Measurements from ENCODE around the gene WWC1.

WWC1 gene

DNA sequence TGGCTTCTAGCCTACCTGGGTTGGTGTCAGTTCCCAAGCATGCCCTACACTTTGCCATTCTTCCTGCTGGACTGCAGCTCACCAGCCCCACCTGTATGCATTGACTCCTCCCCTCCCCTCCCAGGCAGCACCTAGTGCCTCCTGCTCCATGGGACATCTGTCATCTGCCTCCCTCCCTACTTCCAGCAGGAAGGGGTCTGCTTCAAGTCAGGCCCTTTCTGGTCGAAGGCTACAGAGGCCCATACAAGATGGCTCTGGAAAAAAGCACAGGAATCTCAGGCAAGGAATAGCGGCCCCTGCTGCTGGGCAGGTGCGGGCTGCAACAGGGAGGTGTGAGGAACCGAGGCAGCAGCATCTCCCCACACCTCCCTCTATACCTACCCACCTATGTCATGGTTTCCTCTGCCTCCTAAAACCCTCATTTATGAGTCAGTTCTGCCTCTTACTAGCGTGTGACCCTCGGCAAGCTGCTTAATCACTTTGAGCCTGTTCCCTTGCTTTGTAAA, 19.7 kb downstream of the WWC1 start:
- Histone ChIP-seq H3K4me2 (ENCODE audit: low read length) (no peak overlapping the region), H2AFZ (ENCODE audit: low read length) (no peak overlapping the region), H3K9me2 (ENCODE audit: low read depth, low read length) (no peaks in the 10 kb centered on the region), H3K4me3 (ENCODE audit: low read depth, low read length, poor library complexity, severe bottlenecking) (no peak overlapping the region), H3K9me3 (ENCODE audit: low read length) (no peaks in the 10 kb centered on the region), H3K4me1 (ENCODE audit: insufficient read depth, low read length, severe bottlenecking) (no peaks in the 10 kb centered on the region), H3K27me3 (ENCODE audit: insufficient read depth, low read length) (no peaks in the 10 kb centered on the region), H4K20me1 (ENCODE audit: insufficient read depth, low read length) (no peaks in the 10 kb centered on the region), H3F3A (ENCODE audit: insufficient read depth, low read length) (no peaks in the 10 kb centered on the region), H3K27ac (ENCODE audit: low read depth, low read length, poor library complexity, severe bottlenecking) (no peak overlapping the region), H3K9ac (ENCODE audit: low read length) (no peak overlapping the region), H3K36me3 (ENCODE audit: insufficient read depth, low read length) (no peaks in the 10 kb centered on the region; the same call in 1 of the 2 replicates), H3K79me2 (ENCODE audit: insufficient read depth, low read length) (no peaks in the 10 kb centered on the region)
- TF ChIP-seq CTCF (IDR thresholded peaks at IDR 0.05; ENCODE audit: low read length) (no peak), EZH2 (IDR thresholded peaks at IDR 0.05; ENCODE audit: borderline replicate concordance, low read length) (no peak)

DNA sequence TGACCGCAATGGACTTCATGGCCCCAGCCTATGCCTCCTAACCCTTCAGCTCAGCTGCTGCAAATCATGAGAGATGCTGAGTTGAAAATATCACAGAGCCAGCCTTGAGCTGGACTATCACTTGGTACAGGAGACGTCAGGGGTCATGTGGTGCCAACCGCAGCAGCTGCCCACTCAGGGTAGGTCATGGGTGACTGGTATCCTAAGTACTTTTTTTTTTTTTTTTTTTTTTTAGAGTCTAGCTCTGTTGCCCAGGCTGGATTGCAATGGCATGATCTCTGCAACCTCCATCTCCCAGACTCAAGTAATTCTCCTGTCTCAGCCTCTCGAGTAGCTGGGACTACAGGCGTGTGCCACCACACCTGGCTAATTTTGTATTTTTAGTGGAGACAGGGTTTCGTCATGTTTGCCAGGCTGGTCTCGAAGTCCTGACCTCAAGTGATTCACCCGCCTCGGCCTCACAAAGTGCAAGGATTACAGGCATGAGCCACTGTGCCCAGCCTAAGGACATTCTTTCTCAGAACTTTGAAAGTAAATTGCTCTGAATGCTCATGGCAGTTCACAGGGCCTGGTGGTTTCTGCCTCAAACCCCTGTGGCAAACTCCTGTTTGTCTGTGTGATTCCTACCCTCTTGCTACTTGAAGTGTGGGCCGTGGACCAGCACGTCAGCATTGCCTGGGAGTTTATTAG, 21.3 kb downstream of the WWC1 start:
- H3K4me2 ChIP-seq (ENCODE audit: low read length): no peak overlapping the region
- H4K20me1 ChIP-seq (ENCODE audit: insufficient read depth, low read length): no peaks in the 10 kb centered on the region
- H3K79me2 ChIP-seq (ENCODE audit: insufficient read depth, low read length): no peaks in the 10 kb centered on the region
- H3K27ac ChIP-seq (ENCODE audit: low read depth, low read length, poor library complexity, severe bottlenecking): no peak overlapping the region
- TF ChIP-seq CTCF (IDR thresholded peaks at IDR 0.05; ENCODE audit: low read length) (no peak), EZH2 (IDR thresholded peaks at IDR 0.05; ENCODE audit: borderline replicate concordance, low read length) (no peak)
- no peaks in the 10 kb centered on the region; the same call in 1 of the 2 replicates for H3K36me3 ChIP-seq (ENCODE audit: insufficient read depth, low read length)
- no peak overlapping the region for H2AFZ ChIP-seq (ENCODE audit: low read length)
- no peaks in the 10 kb centered on the region for H3K27me3 ChIP-seq (ENCODE audit: insufficient read depth, low read length)
- H3K9me3 ChIP-seq (ENCODE audit: low read length): no peaks in the 10 kb centered on the region
- H3K4me3 ChIP-seq (ENCODE audit: low read depth, low read length, poor library complexity, severe bottlenecking): no peak overlapping the region
- H3K9ac ChIP-seq (ENCODE audit: low read length): no peak overlapping the region
- no peaks in the 10 kb centered on the region for H3K9me2 ChIP-seq (ENCODE audit: low read depth, low read length)
- no peaks in the 10 kb centered on the region for H3F3A ChIP-seq (ENCODE audit: insufficient read depth, low read length)
- H3K4me1 ChIP-seq (ENCODE audit: insufficient read depth, low read length, severe bottlenecking): no peaks in the 10 kb centered on the region

GRCh38 chr5:168313596-168314204, 22.3 kb downstream of the WWC1 start:
- H3K27ac ChIP-seq (ENCODE audit: low read depth, low read length, poor library complexity, severe bottlenecking): no peak overlapping the region
- H3F3A ChIP-seq (ENCODE audit: insufficient read depth, low read length): no peaks in the 10 kb centered on the region
- no peak overlapping the region for H2AFZ ChIP-seq (ENCODE audit: low read length)
- no peaks in the 10 kb centered on the region for H3K27me3 ChIP-seq (ENCODE audit: insufficient read depth, low read length)
- H4K20me1 ChIP-seq (ENCODE audit: insufficient read depth, low read length): no peaks in the 10 kb centered on the region
- H3K4me3 ChIP-seq (ENCODE audit: low read depth, low read length, poor library complexity, severe bottlenecking): no peak overlapping the region
- H3K9ac ChIP-seq (ENCODE audit: low read length): no peak overlapping the region
- H3K9me2 ChIP-seq (ENCODE audit: low read depth, low read length): no peaks in the 10 kb centered on the region
- H3K9me3 ChIP-seq (ENCODE audit: low read length): no peaks in the 10 kb centered on the region
- no peaks in the 10 kb centered on the region; the same call in 1 of the 2 replicates for H3K36me3 ChIP-seq (ENCODE audit: insufficient read depth, low read length)
- no peaks in the 10 kb centered on the region for H3K79me2 ChIP-seq (ENCODE audit: insufficient read depth, low read length)
- no peak overlapping the region for H3K4me2 ChIP-seq (ENCODE audit: low read length)
- TF ChIP-seq EZH2 (IDR thresholded peaks at IDR 0.05; ENCODE audit: borderline replicate concordance, low read length) (no peak), CTCF (IDR thresholded peaks at IDR 0.05; ENCODE audit: low read length) (no peak)
- H3K4me1 ChIP-seq (ENCODE audit: insufficient read depth, low read length, severe bottlenecking): no peaks in the 10 kb centered on the region
